HepG2 (cell line): ENCODE results near the gene ACTL6A. TPM values are rescaled to one million over a fixed set of nuclear protein-coding genes. Genes with fewer than 3 reads are reported as not detected.
A peak's percentile ranks its signal among the peaks of the same experiment; 100 is the strongest.

Experiments used
- ARID2 ChIP-seq: sonication (generic); formaldehyde crosslinking; IDR thresholded peaks from 2 replicates; pipeline ENCODE4 v1.8.1; 2022; ENCODE audit warnings: mild to moderate bottlenecking, missing genetic modification reagents, borderline replicate concordance
- CENPT ChIP-seq: sonication (generic); formaldehyde crosslinking; IDR thresholded peaks from 2 replicates; pipeline ENCODE4 v1.8.0; 2022; ENCODE audit warnings: low read depth, mild to moderate bottlenecking, moderate library complexity, missing genetic modification reagents
- FOXA1 ChIP-seq, 2 experiments: fragments of 450-650 bp in 1 of 2; sonication (generic) in 1 of 2; formaldehyde crosslinking in 1 of 2; IDR thresholded peaks; 2 replicates each; pipeline versions ENCODE4 v1.4.0 to v1.6.1; 2016 to 2020; ENCODE audit warnings: missing genetic modification reagents in 1 of 2
- MBNL3 ChIP-seq: fragments of 250-450 bp; sonication (Bioruptor Pico); conservative IDR thresholded peaks from 2 replicates; pipeline ENCODE4 v1.8.0; 2022; ENCODE audit warnings: mild to moderate bottlenecking, inconsistent platforms
- MED13 ChIP-seq: sonication (generic); formaldehyde crosslinking; IDR thresholded peaks from 2 replicates; pipeline ENCODE4 v1.5.0; 2020; ENCODE audit warnings: missing genetic modification reagents
- MEIS1 ChIP-seq: sonication (generic); formaldehyde crosslinking; IDR thresholded peaks from 2 replicates; pipeline ENCODE4 v1.9.0; 2021; ENCODE audit warnings: mild to moderate bottlenecking, missing genetic modification reagents, moderate library complexity, borderline replicate concordance
- PLRG1 ChIP-seq: fragments of 450-650 bp; conservative IDR thresholded peaks from 2 replicates; pipeline ENCODE4 v1.6.1; 2016
- POGZ ChIP-seq: sonication (generic); formaldehyde crosslinking; IDR thresholded peaks from 2 replicates; pipeline ENCODE4 v1.4.0; 2020; ENCODE audit warnings: mild to moderate bottlenecking, missing genetic modification reagents
- REPIN1 ChIP-seq: sonication (generic); formaldehyde crosslinking; IDR thresholded peaks from 2 replicates; pipeline ENCODE4 v1.8.0; 2022; ENCODE audit warnings: missing genetic modification reagents, low read depth, mild to moderate bottlenecking, borderline replicate concordance
- ZBTB1 ChIP-seq: sonication (generic); formaldehyde crosslinking; IDR thresholded peaks from 2 replicates; pipeline ENCODE4 v1.4.0; 2020; ENCODE audit warnings: missing genetic modification reagents, borderline replicate concordance
- ZNF207 ChIP-seq: fragments of 450-650 bp; IDR thresholded peaks from 2 replicates; pipeline ENCODE4 v1.6.1; 2016; ENCODE audit warnings: antibody characterized with exemption, borderline replicate concordance
- ZNF225 ChIP-seq: sonication (generic); formaldehyde crosslinking; IDR thresholded peaks from 2 replicates; pipeline ENCODE4 v1.4.0; 2020; ENCODE audit warnings: mild to moderate bottlenecking, missing genetic modification reagents
- ZNF280D ChIP-seq: sonication (generic); formaldehyde crosslinking; IDR thresholded peaks from 2 replicates; pipeline ENCODE4 v1.5.1; 2020; ENCODE audit warnings: mild to moderate bottlenecking, missing genetic modification reagents
- ZNF362 ChIP-seq: sonication (generic); formaldehyde crosslinking; IDR thresholded peaks from 2 replicates; pipeline ENCODE4 v1.4.0; 2020; ENCODE audit warnings: missing genetic modification reagents, mild to moderate bottlenecking, borderline replicate concordance
- ZNF556 ChIP-seq: sonication (generic); formaldehyde crosslinking; IDR thresholded peaks from 2 replicates; pipeline ENCODE4 v1.4.0; 2020; ENCODE audit warnings: mild to moderate bottlenecking, missing genetic modification reagents, borderline replicate concordance
- ZNF709 ChIP-seq: sonication (generic); formaldehyde crosslinking; IDR thresholded peaks from 2 replicates; pipeline ENCODE4 v1.5.0; 2020; ENCODE audit warnings: mild to moderate bottlenecking, missing genetic modification reagents
- ZNF747 ChIP-seq: sonication (generic); formaldehyde crosslinking; IDR thresholded peaks from 2 replicates; pipeline ENCODE4 v1.8.1; 2023; ENCODE audit warnings: missing genetic modification reagents, mild to moderate bottlenecking, borderline replicate concordance
- ZNF841 ChIP-seq: sonication (generic); formaldehyde crosslinking; IDR thresholded peaks from 2 replicates; pipeline ENCODE4 v1.8.1; 2023; ENCODE audit warnings: missing genetic modification reagents, borderline replicate concordance
- ZSCAN22 ChIP-seq: sonication (generic); formaldehyde crosslinking; IDR thresholded peaks from 2 replicates; pipeline ENCODE4 v1.4.0; 2020; ENCODE audit warnings: mild to moderate bottlenecking, missing genetic modification reagents
- polyA plus RNA-seq, 8 experiments: library from polyadenylated mRNA; depleted of rRNA in 3 of 8; stranded (reverse) in 7 of 8; unstranded in 1 of 8; fragments of >200 nt; fragmentation: Illumina TruSeq in 4 of 8; extraction: Trizol in 4 of 8; gene quantifications; 2 replicates each; pipeline versions ENCODE4 v1.2.1 to v1.2.3, GENCODE V29; 2011 to 2016; ENCODE audit warnings: low read depth in 4 of 8, missing spikeins in 1 of 8, mixed read lengths in 1 of 8; ENCODE audit not compliant: insufficient read depth in 1 of 8
- total RNA-seq, 5 experiments: library from RNA; depleted of rRNA; stranded (reverse); fragments of >200 nt; fragmentation: Illumina TruSeq; extraction: Trizol; gene quantifications; 2 replicates each; pipeline ENCODE4 v1.2.3, GENCODE V29; 2016; ENCODE audit warnings: low read depth in 1 of 5
- TF ChIP-seq, protein P1 (sequence below): IDR thresholded peaks from 2 replicates; pipeline ENCODE4 v1.6.1; 2016; ENCODE audit warnings: low read depth
- TF ChIP-seq, protein P2 (sequence below): sonication (generic); formaldehyde crosslinking; conservative IDR thresholded peaks from 2 replicates; pipeline ENCODE4 v1.8.0; 2022; ENCODE audit warnings: mild to moderate bottlenecking, moderate library complexity, missing genetic modification reagents

Gene ACTL6A
- total and polyA plus RNA-seq, 2 of the 13 experiments (the other 11 are each of a cell fraction or from before 2014, with no cell fraction given) = 58.1 to 84.1 TPM

DNA sequence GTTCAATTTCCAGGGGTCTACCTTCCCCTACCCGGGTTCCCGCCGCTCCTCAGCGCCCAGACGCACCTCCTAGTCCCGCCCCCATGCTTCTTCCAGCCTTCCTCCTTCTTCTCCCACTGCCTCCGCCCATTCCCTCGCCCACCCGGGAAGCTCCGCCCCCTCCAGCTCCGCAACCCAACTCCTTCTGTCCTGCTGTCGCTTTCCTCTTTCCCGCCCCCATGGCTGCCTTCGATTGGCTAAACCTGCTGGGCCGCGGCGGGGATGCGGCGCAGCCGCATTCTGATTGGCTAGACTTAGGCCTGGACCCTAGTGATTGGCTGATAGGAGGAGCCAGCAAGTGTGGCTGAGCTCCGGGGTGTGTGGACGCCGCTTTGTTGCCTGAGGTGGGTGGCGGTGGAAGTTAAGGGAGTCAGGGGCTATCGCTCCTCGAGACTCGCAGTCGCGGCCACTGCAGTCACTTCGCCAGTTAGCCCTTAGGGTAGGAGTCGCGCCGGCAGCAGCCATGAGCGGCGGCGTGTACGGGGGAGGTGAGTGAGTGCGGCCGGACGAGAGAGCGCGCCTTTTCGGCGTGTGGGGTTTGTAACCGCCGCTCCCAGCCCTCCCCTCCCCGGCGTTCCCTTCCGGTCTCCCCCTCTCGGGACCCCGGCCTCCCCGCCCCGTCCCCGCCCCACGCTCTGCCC is at the start of gene ACTL6A (continued):
- TF ChIP-seq, protein P1, sequence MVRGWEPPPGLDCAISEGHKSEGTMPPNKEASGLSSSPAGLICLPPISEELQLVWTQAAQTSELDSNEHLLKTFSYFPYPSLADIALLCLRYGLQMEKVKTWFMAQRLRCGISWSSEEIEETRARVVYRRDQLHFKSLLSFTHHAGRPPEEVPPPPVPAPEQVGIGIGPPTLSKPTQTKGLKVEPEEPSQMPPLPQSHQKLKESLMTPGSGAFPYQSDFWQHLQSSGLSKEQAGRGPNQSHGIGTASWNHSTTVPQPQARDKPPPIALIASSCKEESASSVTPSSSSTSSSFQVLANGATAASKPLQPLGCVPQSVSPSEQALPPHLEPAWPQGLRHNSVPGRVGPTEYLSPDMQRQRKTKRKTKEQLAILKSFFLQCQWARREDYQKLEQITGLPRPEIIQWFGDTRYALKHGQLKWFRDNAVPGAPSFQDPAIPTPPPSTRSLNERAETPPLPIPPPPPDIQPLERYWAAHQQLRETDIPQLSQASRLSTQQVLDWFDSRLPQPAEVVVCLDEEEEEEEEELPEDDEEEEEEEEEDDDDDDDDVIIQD (CRISPR knock-in tag) = 0 out of 2 replicates have a peak, but pooled peaks have one; percentile 62
- TF ChIP-seq ZNF280D (CRISPR knock-in tag) (peak; percentile 46; the same call in 1 of the 2 replicates), ZBTB1 (CRISPR knock-in tag) (no peak), POGZ (peak; percentile 87), PLRG1 (no peak), ARID2 (CRISPR knock-in tag) (no peak), ZNF709 (CRISPR knock-in tag) (no peak), FOXA1 (IDR thresholded peaks at IDR 0.05) (no peak), FOXA1 (CRISPR knock-in tag; IDR thresholded peaks at IDR 0.05) (peak; percentile 49; the same call in 1 of the 2 replicates), ZNF841 (CRISPR knock-in tag) (no peak), MEIS1 (CRISPR knock-in tag) (0 out of 2 replicates have a peak, but pooled peaks have one; percentile 8), ZNF747 (CRISPR knock-in tag) (peak; percentile 76; the same call in 1 of the 2 replicates), ZNF362 (CRISPR knock-in tag) (0 out of 2 replicates have a peak, but pooled peaks have one; percentile 4), CENPT (CRISPR knock-in tag) (no peak), ZNF225 (CRISPR knock-in tag) (no peak), ZNF207 (no peak), REPIN1 (CRISPR knock-in tag) (peak; percentile 46; the same call in 1 of the 2 replicates), MBNL3 (CRISPR knock-in tag) (no peak), ZNF556 (0 out of 2 replicates have a peak, but pooled peaks have one; percentile 34), ZSCAN22 (CRISPR knock-in tag) (no peak), MED13 (CRISPR knock-in tag) (no peak; the same call in 1 of the 2 replicates)
- TF ChIP-seq, protein P2, sequence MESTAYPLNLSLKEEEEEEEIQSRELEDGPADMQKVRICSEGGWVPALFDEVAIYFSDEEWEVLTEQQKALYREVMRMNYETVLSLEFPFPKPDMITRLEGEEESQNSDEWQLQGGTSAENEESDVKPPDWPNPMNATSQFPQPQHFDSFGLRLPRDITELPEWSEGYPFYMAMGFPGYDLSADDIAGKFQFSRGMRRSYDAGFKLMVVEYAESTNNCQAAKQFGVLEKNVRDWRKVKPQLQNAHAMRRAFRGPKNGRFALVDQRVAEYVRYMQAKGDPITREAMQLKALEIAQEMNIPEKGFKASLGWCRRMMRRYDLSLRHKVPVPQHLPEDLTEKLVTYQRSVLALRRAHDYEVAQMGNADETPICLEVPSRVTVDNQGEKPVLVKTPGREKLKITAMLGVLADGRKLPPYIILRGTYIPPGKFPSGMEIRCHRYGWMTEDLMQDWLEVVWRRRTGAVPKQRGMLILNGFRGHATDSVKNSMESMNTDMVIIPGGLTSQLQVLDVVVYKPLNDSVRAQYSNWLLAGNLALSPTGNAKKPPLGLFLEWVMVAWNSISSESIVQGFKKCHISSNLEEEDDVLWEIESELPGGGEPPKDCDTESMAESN (CRISPR knock-in tag) = peak; percentile 65; the same call in 1 of the 2 replicates
